SKM-1 treated with dmso at 0.1 percent for 144 hours (cell line): ENCODE measurements around the gene CD68.
"Not testable (repeated sequence)": the region's sequence is repeated elsewhere in the genome, so short reads cannot be mapped to it uniquely, and the experiment has no call there.

ENCODE experiments used
- DNase-seq: peaks from one replicate; lab custom pipeline; 2025; ENCODE audit not compliant: unreplicated experiment; lab: John Stamatoyannopoulos, UW

Gene CD68

GRCh38 chr17:7613769-7614424 is 34.5 kb downstream of the CD68 start:
- DNase-seq: no peak

GRCh38 chr17:7614425-7615264 is 35.2 kb downstream of the CD68 start, which contains the start of gene FXR2:
FXR2 (minus strand) TSS chr17:7614897; CDS start chr17:7614532, 365 bp downstream.
- DNase-seq: peak; percentile 99

- DNase-seq: no peak
These were observed 35.9 kb downstream of the CD68 start for GRCh38 chr17:7615265-7615747.

GRCh38 chr17:7618608-7619007 is 39.2 kb downstream of the CD68 start:
- no peak for DNase-seq

- DNase-seq: no peak
These were observed 41.4 kb downstream of the CD68 start for GRCh38 chr17:7620835-7621234.

- DNase-seq: no peak
These were observed 44.2 kb downstream of the CD68 start for GRCh38 chr17:7623661-7624060.

- not testable (repeated sequence) for DNase-seq
These were observed 46.3 kb downstream of the CD68 start for GRCh38 chr17:7625749-7626148.

GRCh38 chr17:7626307-7626706 is 46.9 kb downstream of the CD68 start:
- DNase-seq: no peak

- no peak for DNase-seq
These were observed 47.5 kb downstream of the CD68 start for GRCh38 chr17:7626956-7627249.

- DNase-seq: peak; percentile 28
These were observed 48.0 kb downstream of the CD68 start, which contains the start of gene SAT2 for GRCh38 chr17:7627250-7628121. SAT2 (minus strand) TSS chr17:7627821; CDS start chr17:7627635, 186 bp downstream.

- DNase-seq: no peak
These were observed 50.6 kb downstream of the CD68 start, which contains the start of gene SHBG for GRCh38 chr17:7629939-7630571. SHBG (plus strand) TSS chr17:7630135; CDS start chr17:7630173, 38 bp downstream.
